ENCODE results near the gene FLNC. TPM values are rescaled to one million over a fixed set of nuclear protein-coding genes. Genes with fewer than 3 reads are reported as not detected.

FLNC gene
- total RNA-seq, 4 donors from 2014 or later: 3.8 to 5.1 (median 4.3) TPM

DNA sequence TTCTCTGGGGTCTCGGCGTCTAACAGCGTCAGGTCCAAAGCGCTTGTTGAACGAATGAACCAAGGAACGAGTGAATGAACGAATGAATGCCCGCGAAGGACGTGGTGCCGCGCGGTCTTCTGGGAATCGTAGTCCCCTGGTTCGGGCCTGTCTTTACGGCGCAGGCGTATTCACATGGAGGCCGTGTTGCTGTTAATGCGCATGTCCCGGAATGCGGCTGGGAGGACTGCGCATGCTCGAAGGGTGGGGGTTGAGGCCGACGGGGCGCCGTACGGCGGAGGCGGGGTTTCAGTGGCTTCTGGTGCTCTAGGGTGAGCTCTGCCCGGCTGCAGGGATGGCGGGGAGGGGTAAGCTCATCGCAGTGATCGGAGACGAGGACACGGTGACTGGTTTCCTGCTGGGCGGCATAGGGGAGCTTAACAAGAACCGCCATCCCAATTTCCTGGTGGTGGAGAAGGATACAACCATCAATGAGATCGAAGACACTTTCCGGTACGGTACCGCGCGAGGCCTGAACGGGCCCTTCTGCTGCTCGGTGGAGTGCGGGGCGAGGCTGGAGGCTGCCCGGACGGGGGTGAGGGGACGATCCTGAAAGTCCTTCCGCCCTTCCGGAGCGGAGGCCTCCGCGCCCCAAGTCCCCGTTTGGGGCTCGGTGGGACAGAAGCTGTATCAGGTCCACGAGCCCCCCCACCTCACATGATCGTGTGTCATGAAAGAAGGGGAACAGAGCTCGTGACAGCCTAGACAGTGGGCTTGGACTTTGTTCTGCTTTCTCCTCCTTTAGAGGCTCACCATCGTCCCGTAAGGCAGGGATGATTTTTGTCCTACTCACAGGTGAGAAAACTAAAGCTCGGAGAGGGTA, 32.6 kb downstream of the FLNC start, which contains the start of gene ATP6V1F:
Gene ATP6V1F (plus strand): TSS at position 286 of the 862 bp plus-strand sequence. CDS start 49 bp downstream, at position 335.
- H3K36me3 ChIP-seq: peaks cover 18% of the 10 kb centered on the region
- TF ChIP-seq POLR2A (IDR thresholded peaks at IDR 0.05) (peak in 1 of 2 donors; percentile 79), EP300 (IDR thresholded peaks at IDR 0.05) (no peak), POLR2AphosphoS5 (IDR thresholded peaks at IDR 0.05) (peak in 1 of 3 donors; percentile 40)
- TF ChIP-seq, protein P1, sequence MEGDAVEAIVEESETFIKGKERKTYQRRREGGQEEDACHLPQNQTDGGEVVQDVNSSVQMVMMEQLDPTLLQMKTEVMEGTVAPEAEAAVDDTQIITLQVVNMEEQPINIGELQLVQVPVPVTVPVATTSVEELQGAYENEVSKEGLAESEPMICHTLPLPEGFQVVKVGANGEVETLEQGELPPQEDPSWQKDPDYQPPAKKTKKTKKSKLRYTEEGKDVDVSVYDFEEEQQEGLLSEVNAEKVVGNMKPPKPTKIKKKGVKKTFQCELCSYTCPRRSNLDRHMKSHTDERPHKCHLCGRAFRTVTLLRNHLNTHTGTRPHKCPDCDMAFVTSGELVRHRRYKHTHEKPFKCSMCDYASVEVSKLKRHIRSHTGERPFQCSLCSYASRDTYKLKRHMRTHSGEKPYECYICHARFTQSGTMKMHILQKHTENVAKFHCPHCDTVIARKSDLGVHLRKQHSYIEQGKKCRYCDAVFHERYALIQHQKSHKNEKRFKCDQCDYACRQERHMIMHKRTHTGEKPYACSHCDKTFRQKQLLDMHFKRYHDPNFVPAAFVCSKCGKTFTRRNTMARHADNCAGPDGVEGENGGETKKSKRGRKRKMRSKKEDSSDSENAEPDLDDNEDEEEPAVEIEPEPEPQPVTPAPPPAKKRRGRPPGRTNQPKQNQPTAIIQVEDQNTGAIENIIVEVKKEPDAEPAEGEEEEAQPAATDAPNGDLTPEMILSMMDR (IDR thresholded peaks at IDR 0.05): peak in 1 of 2 donors; percentile 14
- no peaks in the 10 kb centered on the region for H3K9me3 ChIP-seq
- peak within 1 kb of the TSS; percentile 64 for H3K4me3 ChIP-seq
- peaks cover 45% of the 10 kb centered on the region for H3K4me1 ChIP-seq
- peak within 1 kb of the TSS; percentile 79 for H3K27ac ChIP-seq
- 0% methylated on average over 30 of the region's 65 CpGs for WGBS
- H3K27me3 ChIP-seq: no peaks in the 10 kb centered on the region
- peak; percentile 98 to 99 for DNase-seq (ENCODE audit: low spot score in 2 of 2)

DNA sequence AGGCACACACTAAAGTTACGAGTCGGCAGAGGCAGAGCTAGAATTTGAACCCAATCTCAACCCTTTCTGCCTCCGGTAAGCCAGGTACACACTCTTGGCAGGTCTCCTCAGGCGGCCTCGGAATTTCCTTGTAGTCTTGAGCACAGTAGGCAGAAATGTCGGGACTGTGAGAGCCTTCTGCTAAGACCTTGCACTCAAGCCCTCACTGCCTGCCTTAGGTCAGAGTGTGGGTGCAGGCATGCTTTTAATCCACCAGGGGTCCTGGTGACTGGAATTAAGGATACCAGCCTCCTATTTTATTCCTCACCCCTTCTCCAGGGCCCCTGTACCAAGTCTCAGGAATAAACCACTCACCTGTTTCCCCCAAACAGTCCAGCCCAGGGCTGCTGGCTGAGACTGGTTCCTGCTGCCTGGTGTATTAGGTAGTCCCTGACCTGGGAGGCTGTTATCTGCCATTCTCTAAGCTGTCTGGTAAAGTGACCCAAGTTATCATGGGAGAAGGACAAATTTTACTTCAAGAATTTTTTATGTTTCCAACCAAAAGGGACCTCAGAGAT, 33.3 kb downstream of the FLNC start:
- 0% methylated on average over 6 of the region's 6 CpGs for WGBS
- H3K27ac ChIP-seq: peak overlapping the region; percentile 79
- H3K4me1 ChIP-seq: peaks cover 48% of the 10 kb centered on the region

DNA sequence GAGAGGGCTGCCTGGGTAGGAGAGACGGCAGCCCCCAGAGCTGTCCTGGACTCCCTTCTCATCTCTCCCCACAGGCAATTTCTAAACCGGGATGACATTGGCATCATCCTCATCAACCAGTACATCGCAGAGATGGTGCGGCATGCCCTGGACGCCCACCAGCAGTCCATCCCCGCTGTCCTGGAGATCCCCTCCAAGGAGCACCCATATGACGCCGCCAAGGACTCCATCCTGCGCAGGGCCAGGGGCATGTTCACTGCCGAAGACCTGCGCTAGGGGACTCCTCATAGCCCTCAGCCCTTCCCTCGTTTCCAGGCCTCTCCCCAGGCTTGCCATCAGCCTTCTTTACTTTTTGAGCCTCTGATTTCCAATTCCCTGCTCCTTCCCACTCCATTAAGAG, 35.1 kb downstream of the FLNC start:
- H3K27ac ChIP-seq: no peak overlapping the region
- peaks cover 18% of the 10 kb centered on the region for H3K36me3 ChIP-seq
- DNase-seq (ENCODE audit: low spot score in 2 of 2): no peak
- TF ChIP-seq POLR2AphosphoS5 (IDR thresholded peaks at IDR 0.05): no peak
- TF ChIP-seq POLR2A (IDR thresholded peaks at IDR 0.05): no peak
- TF ChIP-seq EP300 (IDR thresholded peaks at IDR 0.05): no peak
- TF ChIP-seq, protein P1 (IDR thresholded peaks at IDR 0.05): no peak
- WGBS: 93% methylated on average over 12 of the region's 12 CpGs
- H3K4me3 ChIP-seq: no peak overlapping the region
- H3K27me3 ChIP-seq: no peaks in the 10 kb centered on the region
- H3K4me1 ChIP-seq: peaks cover 47% of the 10 kb centered on the region
- no peaks in the 10 kb centered on the region for H3K9me3 ChIP-seq

More for the DNA sequence above, 33.3 kb downstream of the FLNC start:
- Histone ChIP-seq H3K4me3 (peak overlapping the region; percentile 64), H3K36me3 (peaks cover 18% of the 10 kb centered on the region), H3K9me3 (no peaks in the 10 kb centered on the region), H3K27me3 (no peaks in the 10 kb centered on the region)
- TF ChIP-seq, protein P1 (IDR thresholded peaks at IDR 0.05): peak in 1 of 2 donors; percentile 54
- no peak for TF ChIP-seq POLR2A (IDR thresholded peaks at IDR 0.05)
- no peak for DNase-seq (ENCODE audit: low spot score in 2 of 2)

DNA sequence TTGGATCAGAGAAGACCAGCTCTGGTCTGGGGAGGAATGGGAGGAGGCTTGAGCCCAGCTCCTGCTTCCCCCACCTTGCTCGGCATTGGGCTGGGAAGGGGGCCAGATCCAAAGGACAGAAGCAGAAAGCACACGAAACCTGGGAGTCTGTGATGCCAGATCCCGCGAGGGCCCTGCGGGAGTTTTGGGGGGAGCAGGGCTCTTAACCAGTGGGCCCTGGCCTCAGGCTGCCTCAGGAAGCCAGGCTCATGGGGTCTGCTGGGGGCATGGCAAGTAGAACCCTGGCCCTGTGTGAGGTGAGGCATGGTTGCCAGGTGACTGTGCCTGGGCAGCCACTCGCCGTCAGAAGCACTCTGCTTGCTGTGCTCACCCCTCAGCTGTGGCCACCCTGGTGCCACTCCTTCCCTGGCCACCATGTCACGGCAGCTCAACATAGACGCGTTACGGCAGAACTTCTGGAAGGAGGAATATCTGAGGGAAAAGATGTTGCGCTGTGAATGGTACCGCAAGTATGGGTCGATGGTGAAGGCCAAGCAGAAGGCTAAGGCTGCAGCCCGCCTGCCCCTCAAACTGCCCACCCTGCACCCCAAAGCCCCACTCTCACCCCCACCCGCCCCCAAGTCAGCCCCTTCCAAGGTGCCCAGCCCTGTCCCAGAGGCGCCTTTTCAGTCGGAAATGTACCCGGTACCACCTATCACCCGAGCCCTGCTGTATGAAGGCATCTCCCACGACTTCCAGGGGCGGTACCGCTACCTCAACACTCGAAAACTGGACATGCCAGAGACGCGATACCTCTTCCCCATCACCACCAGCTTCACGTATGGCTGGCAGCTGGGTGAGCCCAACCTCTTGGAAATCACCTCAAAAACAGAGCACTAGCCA, 36.0 kb downstream of the FLNC start:
- H3K36me3 ChIP-seq: peaks cover 18% of the 10 kb centered on the region
- H3K4me1 ChIP-seq: peaks cover 40% of the 10 kb centered on the region
- no peak overlapping the region for H3K4me3 ChIP-seq
- TF ChIP-seq POLR2A (IDR thresholded peaks at IDR 0.05) (no peak), POLR2AphosphoS5 (IDR thresholded peaks at IDR 0.05) (no peak), EP300 (IDR thresholded peaks at IDR 0.05) (no peak)
- TF ChIP-seq, protein P1 (IDR thresholded peaks at IDR 0.05): no peak
- no peaks in the 10 kb centered on the region for H3K27me3 ChIP-seq
- H3K27ac ChIP-seq: no peak overlapping the region
- WGBS: 90% methylated on average over 25 of the region's 27 CpGs
- no peak for DNase-seq (ENCODE audit: low spot score in 2 of 2)
- no peaks in the 10 kb centered on the region for H3K9me3 ChIP-seq

Measured in suprapubic skin (tissue), 4 donors.